ENCODE data around the gene DCHS1.

- no peak for TF ChIP-seq RAD21 (CRISPR knock-in tag; IDR thresholded peaks at IDR 0.05)
- TF ChIP-seq BHLHE40 (IDR thresholded peaks at IDR 0.05; ENCODE audit: low read length), result no peak
- no peak for TF ChIP-seq CTCF (CRISPR knock-in tag; IDR thresholded peaks at IDR 0.05)
- TF ChIP-seq SP2 (CRISPR knock-in tag; IDR thresholded peaks at IDR 0.05), result no peak
- no peak for TF ChIP-seq SALL2 (CRISPR knock-in tag; IDR thresholded peaks at IDR 0.05)
- no peak for TF ChIP-seq ZKSCAN1 (IDR thresholded peaks at IDR 0.05; ENCODE audit: low read length)
Observed at GRCh38 chr11:6682591-6682935, 27.0 kb upstream of the DCHS1 start.
